Measurements from ENCODE around the gene NPC2.
A peak's percentile ranks its signal among the peaks of the same experiment; 100 is the strongest.

NPC2 gene

GRCh38 chr14:74493343-74494261 is 497 bp upstream of the NPC2 start, which contains the start of gene ISCA2:
Gene ISCA2, plus strand, starts transcription at chr14:74493765. Its CDS starts 10 bp downstream, at chr14:74493775.
- peak within 1 kb of the TSS; percentile 99 for H3K4me3 ChIP-seq (ENCODE audit: low read length)
- TF ChIP-seq, protein P1, sequence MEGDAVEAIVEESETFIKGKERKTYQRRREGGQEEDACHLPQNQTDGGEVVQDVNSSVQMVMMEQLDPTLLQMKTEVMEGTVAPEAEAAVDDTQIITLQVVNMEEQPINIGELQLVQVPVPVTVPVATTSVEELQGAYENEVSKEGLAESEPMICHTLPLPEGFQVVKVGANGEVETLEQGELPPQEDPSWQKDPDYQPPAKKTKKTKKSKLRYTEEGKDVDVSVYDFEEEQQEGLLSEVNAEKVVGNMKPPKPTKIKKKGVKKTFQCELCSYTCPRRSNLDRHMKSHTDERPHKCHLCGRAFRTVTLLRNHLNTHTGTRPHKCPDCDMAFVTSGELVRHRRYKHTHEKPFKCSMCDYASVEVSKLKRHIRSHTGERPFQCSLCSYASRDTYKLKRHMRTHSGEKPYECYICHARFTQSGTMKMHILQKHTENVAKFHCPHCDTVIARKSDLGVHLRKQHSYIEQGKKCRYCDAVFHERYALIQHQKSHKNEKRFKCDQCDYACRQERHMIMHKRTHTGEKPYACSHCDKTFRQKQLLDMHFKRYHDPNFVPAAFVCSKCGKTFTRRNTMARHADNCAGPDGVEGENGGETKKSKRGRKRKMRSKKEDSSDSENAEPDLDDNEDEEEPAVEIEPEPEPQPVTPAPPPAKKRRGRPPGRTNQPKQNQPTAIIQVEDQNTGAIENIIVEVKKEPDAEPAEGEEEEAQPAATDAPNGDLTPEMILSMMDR (conservative IDR thresholded peaks at IDR 0.05; ENCODE audit: low read length) = 0 out of 2 replicates have a peak, but pooled peaks have one; percentile 4
- peak; percentile 99 for DNase-seq (ENCODE audit: low read depth)

DNA sequence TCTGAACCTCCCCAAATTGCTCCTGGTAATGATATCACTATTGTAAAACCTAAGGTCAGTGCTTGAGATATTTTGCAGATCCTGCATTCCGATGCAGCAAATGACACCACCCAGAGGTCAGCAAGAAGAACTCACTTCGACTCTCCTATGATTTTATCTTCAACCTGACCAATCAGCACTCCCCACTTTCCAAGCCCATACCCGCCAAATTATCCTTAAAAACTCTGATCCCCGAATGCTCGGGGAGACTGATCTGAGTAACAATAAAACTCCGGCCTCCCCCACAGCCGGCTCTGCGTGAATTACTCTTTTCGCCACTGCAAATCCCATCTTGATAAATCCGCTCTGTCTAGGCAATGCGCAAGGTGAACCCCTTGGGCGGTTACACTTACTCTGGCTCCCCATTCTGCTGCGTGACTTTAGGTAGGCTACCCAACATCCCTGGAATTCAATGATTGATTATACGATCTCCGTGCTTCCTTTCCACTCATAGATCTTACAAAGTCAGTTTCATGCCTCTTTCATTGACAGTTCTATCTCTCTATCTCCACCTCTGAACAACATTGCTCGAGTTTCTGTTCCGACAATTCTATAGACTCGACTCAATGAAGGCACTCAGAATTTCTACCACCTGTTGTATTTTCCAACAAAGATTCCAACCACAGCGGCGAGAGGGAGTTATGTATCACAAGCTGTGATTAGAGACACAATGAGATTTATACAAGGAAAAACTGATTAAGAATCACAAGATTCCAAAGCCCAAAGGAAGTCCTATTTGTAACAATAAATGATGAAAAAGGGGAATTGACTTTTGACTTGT is 939 bp downstream of the NPC2 start:
- TF ChIP-seq, protein P1 (conservative IDR thresholded peaks at IDR 0.05; ENCODE audit: low read length) = peak; percentile 52
- H3K4me3 ChIP-seq (ENCODE audit: low read length) = peak overlapping the region; percentile 82

DNA sequence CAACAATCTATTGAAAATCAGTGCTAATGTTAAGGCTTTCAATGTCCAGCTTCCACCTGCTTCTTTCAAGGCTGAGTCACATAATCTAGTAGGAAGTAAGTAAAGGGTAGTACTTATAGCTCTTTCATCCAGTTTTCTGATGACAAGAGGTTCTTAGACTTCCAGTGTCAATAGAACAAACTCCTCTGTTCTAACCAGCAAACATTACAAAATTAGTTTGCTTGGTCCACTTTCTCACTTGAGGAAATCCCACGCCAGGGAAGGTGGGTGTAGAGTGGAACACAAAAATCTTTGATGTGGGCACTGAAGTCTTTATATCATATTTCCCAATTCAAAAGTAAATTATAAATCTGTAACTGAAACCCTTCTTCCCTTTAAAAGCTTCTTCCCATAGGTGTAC is 2.6 kb downstream of the NPC2 start:
- TF ChIP-seq, protein P1 (conservative IDR thresholded peaks at IDR 0.05; ENCODE audit: low read length) = no peak
- H3K4me3 ChIP-seq (ENCODE audit: low read length) = no peak overlapping the region
- no peak for DNase-seq (ENCODE audit: low read depth)

More for the DNA sequence above, 939 bp downstream of the NPC2 start:
- peak; percentile 66 for DNase-seq (ENCODE audit: low read depth)

- peak; percentile 32 for DNase-seq (ENCODE audit: low read depth)
- TF ChIP-seq, protein P1 (conservative IDR thresholded peaks at IDR 0.05; ENCODE audit: low read length) = no peak
- H3K4me3 ChIP-seq (ENCODE audit: low read length) = no peak overlapping the region
Measured at GRCh38 chr14:74488786-74489397, 4.2 kb downstream of the NPC2 start.

- no peak for DNase-seq (ENCODE audit: low read depth)
- TF ChIP-seq, protein P1 (conservative IDR thresholded peaks at IDR 0.05; ENCODE audit: low read length) = no peak
- no peak overlapping the region for H3K4me3 ChIP-seq (ENCODE audit: low read length)
Measured at GRCh38 chr14:74486164-74486563, 6.9 kb downstream of the NPC2 start.

DNA sequence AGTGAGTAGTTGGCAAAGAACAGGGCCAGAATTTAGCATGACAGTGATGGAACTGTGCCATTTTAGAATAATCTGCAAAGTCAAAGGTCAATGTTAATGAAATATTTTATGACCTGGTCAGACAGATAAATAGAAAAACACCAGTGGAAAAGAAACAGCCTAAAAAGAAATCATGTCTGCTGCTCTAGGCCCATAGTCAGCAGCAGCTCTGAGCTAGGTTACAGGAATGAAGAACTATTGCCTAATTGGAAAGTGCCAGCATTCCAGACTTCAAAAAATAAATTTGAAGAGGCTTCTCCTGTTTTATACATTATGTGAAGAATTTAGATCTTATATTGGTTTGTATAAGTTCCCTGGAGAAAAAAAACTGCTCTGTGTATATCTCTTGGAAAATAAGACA is 9.8 kb downstream of the NPC2 start:
- H3K4me3 ChIP-seq (ENCODE audit: low read length) = no peak overlapping the region
- peak; percentile 45 for DNase-seq (ENCODE audit: low read depth)
- TF ChIP-seq, protein P1 (conservative IDR thresholded peaks at IDR 0.05; ENCODE audit: low read length) = no peak
